Osteocyte (in vitro differentiated cells): Measurements from ENCODE around the gene PIGB. TPM values are rescaled to one million over a fixed set of nuclear protein-coding genes. Genes with fewer than 3 reads are reported as not detected.
A peak's percentile ranks its signal among the peaks of the same experiment; 100 is the strongest.

Experiments
- DNase-seq: peaks from one replicate; pipeline ENCODE4 v3.0.0; 2021; ENCODE audit warnings: mixed read lengths; ENCODE audit not compliant: unreplicated experiment; ENCODE audit errors: extremely low spot score
- H3K27ac Mint-ChIP-seq: one replicate; pipeline ENCODE4 v1.8.0; 2021; ENCODE audit warnings: mild to moderate bottlenecking, mixed read lengths; ENCODE audit not compliant: unreplicated experiment
- H3K27me3 Mint-ChIP-seq: one replicate; pipeline ENCODE4 v1.8.0; 2021; ENCODE audit warnings: mixed read lengths; ENCODE audit not compliant: unreplicated experiment
- H3K36me3 Mint-ChIP-seq: one replicate; pipeline ENCODE4 v1.8.0; 2021; ENCODE audit warnings: mixed read lengths; ENCODE audit not compliant: unreplicated experiment
- H3K4me1 Mint-ChIP-seq: one replicate; pipeline ENCODE4 v1.8.0; 2021; ENCODE audit warnings: mixed read lengths; ENCODE audit not compliant: unreplicated experiment
- H3K4me3 Mint-ChIP-seq: one replicate; pipeline ENCODE4 v1.8.0; 2021; ENCODE audit warnings: mild to moderate bottlenecking, moderate library complexity, mixed read lengths; ENCODE audit not compliant: unreplicated experiment
- H3K9me3 Mint-ChIP-seq: one replicate; pipeline ENCODE4 v1.8.0; 2021; ENCODE audit warnings: mixed read lengths; ENCODE audit not compliant: unreplicated experiment
- CTCF ChIP-seq: fragments of 200-600 bp; sonication (generic); IDR thresholded peaks from 2 replicates; pipeline ENCODE4 v1.5.0; 2021; ENCODE audit warnings: antibody characterized with exemption, mild to moderate bottlenecking, moderate library complexity
- total RNA-seq: library from RNA; stranded (reverse); gene quantifications from 2 replicates; pipeline ENCODE4 v1.2.1, GENCODE V29; 2021

The PIGB gene
- total RNA-seq, 1 donor from 2014 or later, result 15.9 TPM

- no peak overlapping the region for H3K4me3 Mint-ChIP-seq
- H3K27ac Mint-ChIP-seq, result no peak overlapping the region
- DNase-seq, result no peak
- no peaks in the 10 kb centered on the region for H3K4me1 Mint-ChIP-seq
- TF ChIP-seq CTCF, result no peak
- H3K36me3 Mint-ChIP-seq, result peaks cover 27% of the 10 kb centered on the region
- no peaks in the 10 kb centered on the region for H3K27me3 Mint-ChIP-seq
- H3K9me3 Mint-ChIP-seq, result no peaks in the 10 kb centered on the region
Observed at GRCh38 chr15:55334997-55335396, 16.0 kb downstream of the PIGB start.

- no peaks in the 10 kb centered on the region for H3K9me3 Mint-ChIP-seq
- no peak overlapping the region for H3K27ac Mint-ChIP-seq
- no peaks in the 10 kb centered on the region for H3K27me3 Mint-ChIP-seq
- TF ChIP-seq CTCF, result no peak
- DNase-seq, result no peak
- peaks cover 25% of the 10 kb centered on the region for H3K36me3 Mint-ChIP-seq
- no peak overlapping the region for H3K4me3 Mint-ChIP-seq
- no peaks in the 10 kb centered on the region for H3K4me1 Mint-ChIP-seq
Observed at GRCh38 chr15:55337160-55337559, 18.1 kb downstream of the PIGB start.

- H3K27ac Mint-ChIP-seq, result peak overlapping the region; percentile 70
- TF ChIP-seq CTCF, result no peak
- no peaks in the 10 kb centered on the region for H3K9me3 Mint-ChIP-seq
- no peaks in the 10 kb centered on the region for H3K27me3 Mint-ChIP-seq
- H3K4me3 Mint-ChIP-seq, result no peak overlapping the region
- no peak for DNase-seq
- H3K4me1 Mint-ChIP-seq, result peaks cover 19% of the 10 kb centered on the region
- peaks cover 25% of the 10 kb centered on the region for H3K36me3 Mint-ChIP-seq
Observed at GRCh38 chr15:55343168-55343567, 24.1 kb downstream of the PIGB start.

DNA sequence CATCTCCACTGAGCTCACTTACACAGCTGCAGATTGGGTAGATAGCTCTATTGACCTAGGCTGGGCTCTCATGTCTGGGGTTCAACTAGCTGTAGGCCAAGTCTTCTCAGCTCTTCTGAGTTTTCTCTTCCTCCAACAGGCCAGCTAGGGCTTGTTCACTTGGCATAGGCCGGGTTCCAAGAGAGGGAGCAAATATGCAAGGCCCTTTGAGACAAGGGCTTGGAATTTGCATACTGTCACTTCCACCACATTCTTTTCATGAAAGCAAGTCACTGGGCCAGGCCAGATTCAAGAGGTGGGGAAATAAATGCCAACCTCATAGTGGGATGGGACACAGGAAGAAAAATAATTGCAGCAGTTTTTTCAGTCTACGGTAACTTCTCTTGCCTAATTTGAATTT, 25.2 kb downstream of the PIGB start:
- H3K36me3 Mint-ChIP-seq, result peaks cover 25% of the 10 kb centered on the region
- TF ChIP-seq CTCF, result no peak
- peak overlapping the region; percentile 70 for H3K27ac Mint-ChIP-seq

DNA sequence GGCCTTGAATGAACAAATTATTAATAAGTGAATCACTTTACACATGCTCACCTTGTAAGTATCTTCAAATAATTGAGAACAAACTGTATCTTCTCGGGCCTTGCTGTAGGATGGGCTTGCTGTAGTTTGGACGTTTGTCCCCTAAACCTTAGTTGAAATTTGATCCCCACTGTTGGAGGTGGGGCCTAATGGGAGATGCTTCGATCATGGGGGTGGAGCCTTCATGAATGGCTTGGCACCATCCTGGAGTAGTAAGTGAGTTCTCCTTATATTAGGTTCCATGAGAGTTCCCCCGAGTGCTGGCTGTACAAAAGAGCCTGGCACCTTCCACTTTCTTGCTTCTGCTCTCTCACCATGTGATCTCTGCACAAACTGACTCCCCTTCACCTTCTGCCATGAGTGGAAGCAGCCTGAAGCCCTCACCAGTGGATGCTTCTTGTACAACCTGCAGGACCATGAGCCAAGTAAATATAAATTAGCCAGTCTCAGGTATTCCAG, 29.3 kb downstream of the PIGB start:
- no peak overlapping the region for H3K4me3 Mint-ChIP-seq
- H3K36me3 Mint-ChIP-seq, result peaks cover 20% of the 10 kb centered on the region
- no peak overlapping the region for H3K27ac Mint-ChIP-seq

More for the DNA sequence above, 25.2 kb downstream of the PIGB start:
- no peaks in the 10 kb centered on the region for H3K27me3 Mint-ChIP-seq
- no peak for DNase-seq
- H3K4me3 Mint-ChIP-seq, result no peak overlapping the region
- H3K9me3 Mint-ChIP-seq, result no peaks in the 10 kb centered on the region
- H3K4me1 Mint-ChIP-seq, result peaks cover 19% of the 10 kb centered on the region

More for the DNA sequence above, 29.3 kb downstream of the PIGB start:
- no peaks in the 10 kb centered on the region for H3K27me3 Mint-ChIP-seq
- peaks cover 12% of the 10 kb centered on the region for H3K4me1 Mint-ChIP-seq
- no peak for DNase-seq
- H3K9me3 Mint-ChIP-seq, result no peaks in the 10 kb centered on the region
- TF ChIP-seq CTCF, result no peak
